Aortic smooth muscle cell (primary cell): Measurements from ENCODE around the gene TNRC6A. TPM values are rescaled to one million over a fixed set of nuclear protein-coding genes. Genes with fewer than 3 reads are reported as not detected.

Source experiments
- total RNA-seq: library from RNA; depleted of rRNA; stranded (reverse); fragments of >200 nt; gene quantifications from 2 replicates; pipeline ENCODE4 v1.2.3, GENCODE V29; 2014

TNRC6A gene
- total RNA-seq: 28.7 and 31.6 TPM in 2 replicates

GRCh38 chr16:24729243-24729950, at the start of gene TNRC6A:
TSS of gene TNRC6A (plus strand) at chr16:24729651. CDS start at chr16:24729842, 191 bp downstream.

GRCh38 chr16:24845726-24846547, 116.5 kb downstream of the TNRC6A start, which contains the start of gene SLC5A11:
TSS of gene SLC5A11 (plus strand) at chr16:24845963. CDS start at chr16:24858644, 12,681 bp downstream.

Other genes with a start within 250 kb of the TNRC6A start
- 9.2 and 15.4 TPM in 2 replicates for gene RBBP6, start 190.1 kb upstream of the TNRC6A start, total RNA-seq
- gene SLC5A11, start 116.3 kb downstream of the TNRC6A start, total RNA-seq: not detected in 2 replicates